LNCAP (cell line): ENCODE data around the gene SFRP2.

Source experiments
- CTCF ChIP-seq: fragments of 450-650 bp; IDR thresholded peaks from 2 replicates; pipeline ENCODE4 v1.5.1; 2017; ENCODE audit warnings: mild to moderate bottlenecking

SFRP2 gene

GRCh38 chr4:153809916-153810810 lies 21.3 kb upstream of the SFRP2 start:
- no peak for TF ChIP-seq CTCF

- TF ChIP-seq CTCF: no peak
These were observed 20.4 kb upstream of the SFRP2 start for GRCh38 chr4:153809307-153809706.

GRCh38 chr4:153808175-153808574 lies 19.3 kb upstream of the SFRP2 start:
- TF ChIP-seq CTCF: no peak

- TF ChIP-seq CTCF: no peak
These were observed 17.2 kb upstream of the SFRP2 start for GRCh38 chr4:153806073-153806472.

GRCh38 chr4:153804722-153805121 lies 15.8 kb upstream of the SFRP2 start:
- no peak for TF ChIP-seq CTCF

- TF ChIP-seq CTCF: no peak
These were observed 10.8 kb upstream of the SFRP2 start for GRCh38 chr4:153799694-153800074.

GRCh38 chr4:153798901-153799693 lies 10.2 kb upstream of the SFRP2 start:
- no peak for TF ChIP-seq CTCF
